K562 (cell line): ENCODE results near the gene GUCA1A. TPM values are rescaled to one million over a fixed set of nuclear protein-coding genes. Genes with fewer than 3 reads are reported as not detected.
A peak's percentile ranks its signal among the peaks of the same experiment; 100 is the strongest.

Experiments
- ATAC-seq: fragments of 200-7000 bp; cut with Tn5 transposase; 3 replicates; pipeline ENCODE4 v1.9.1; 2020; ENCODE audit warnings: moderate library complexity
- BruUV-seq: library from RNA; stranded (reverse); fragments of 400-500 nt; replicated peaks from 2 replicates; lab custom pipeline; 2021; lab: Mats Ljungman, UMichigan
- CTCF ChIA-PET: fragments of 300-600 bp; formaldehyde crosslinking; extraction: SDS; loops from one replicate; lab custom pipeline; 2021; ENCODE audit warnings: low intra/inter-chr PET ratio; lab: Yijun Ruan, JAX
- POLR2A ChIA-PET: fragments of 300-600, 350-650 bp; sonication (Branson Sonifier 250); formaldehyde crosslinking; extraction: SDS; loops from one replicate; lab custom pipeline; 2021; ENCODE audit warnings: antibody characterized with exemption, inconsistent platforms; lab: Yijun Ruan, JAX
- DNase-seq, 4 experiments: peaks; one replicate each; pipeline versions ENCODE4 v3.0.0 to v3.0.0-alpha.2; 2011 to 2018; ENCODE audit warnings: low spot score in 3 of 4, mixed read lengths in 3 of 4; ENCODE audit errors: extremely low read depth in 1 of 4
- FAIRE-seq: peaks from 2 replicates; lab custom pipeline; 2011; peaks lifted over from hg19 to GRCh38; lab: Jason Lieb, UNC
- H2AFZ ChIP-seq: 2 replicates; pipeline ENCODE4 v1.6.0; 2011; ENCODE audit warnings: low read depth, low read length, control low read depth, inconsistent platforms
- H3K27ac ChIP-seq: fragments of 200-600 bp; 3 replicates; pipeline ENCODE4 v1.8.0; 2011; ENCODE audit warnings: low read depth, mild to moderate bottlenecking, control low read depth, inconsistent platforms, low read length, moderate library complexity, mixed read lengths; ENCODE audit errors: extremely low read depth
- H3K27me3 ChIP-seq, 2 experiments: fragments of 300-600 bp in 1 of 2; 2 replicates in 1 of 2; 3 replicates in 1 of 2; pipeline versions ENCODE4 v1.6.0 to v1.8.0; 2011; ENCODE audit warnings: inconsistent platforms in 2 of 2, low read length in 2 of 2, mild to moderate bottlenecking in 1 of 2, mixed read lengths in 1 of 2, moderate library complexity in 1 of 2; ENCODE audit not compliant: control insufficient read depth in 2 of 2, insufficient read depth in 2 of 2
- H3K36me3 ChIP-seq: fragments of 300-600 bp; 3 replicates; pipeline ENCODE4 v1.8.0; 2011; ENCODE audit warnings: mild to moderate bottlenecking, low read length, inconsistent platforms; ENCODE audit not compliant: control insufficient read depth, insufficient read depth
- H3K4me1 ChIP-seq, 2 experiments: fragments of 200-600 bp in 1 of 2; replicated peaks in 1 of 2; 2 replicates in 1 of 2; 3 replicates in 1 of 2; pipeline versions ENCODE4 v1.5.1 to v1.8.0; 2011; ENCODE audit warnings: inconsistent platforms in 2 of 2, low read length in 2 of 2, mild to moderate bottlenecking in 1 of 2, mixed read lengths in 1 of 2, moderate library complexity in 1 of 2; ENCODE audit not compliant: control insufficient read depth in 2 of 2, insufficient read depth in 2 of 2
- H3K4me2 ChIP-seq: 2 replicates; pipeline ENCODE4 v1.6.1; 2011; ENCODE audit warnings: low read length, control low read depth, inconsistent platforms, mixed read lengths; ENCODE audit not compliant: insufficient read depth
- H3K4me3 ChIP-seq: fragments of 200-600 bp; sonication (generic), shearing (Covaris generic); 2 replicates; pipeline ENCODE4 v1.5.1; 2016; ENCODE audit warnings: control low read depth, inconsistent platforms
- H3K79me2 ChIP-seq: fragments of 200-600 bp; 3 replicates; pipeline ENCODE4 v1.8.0; 2011; ENCODE audit warnings: low read length, inconsistent platforms; ENCODE audit not compliant: control insufficient read depth, insufficient read depth
- H3K9ac ChIP-seq, 2 experiments: 2 replicates each; pipeline versions ENCODE4 v1.6.0 to v1.6.1; 2011; ENCODE audit warnings: low read depth in 2 of 2, low read length in 2 of 2, control low read depth in 1 of 2, inconsistent platforms in 1 of 2, mild to moderate bottlenecking in 1 of 2, mixed read lengths in 1 of 2; ENCODE audit not compliant: insufficient read depth in 1 of 2
- H3K9me1 ChIP-seq: one replicate; pipeline ENCODE4 v1.6.0; 2011; ENCODE audit warnings: inconsistent platforms, mild to moderate bottlenecking, low read length, moderate library complexity; ENCODE audit not compliant: control insufficient read depth, insufficient read depth
- H3K9me3 ChIP-seq: replicated peaks from 2 replicates; pipeline ENCODE4 v1.5.1; 2011; ENCODE audit warnings: low read depth, low read length, inconsistent platforms; ENCODE audit not compliant: control insufficient read depth, insufficient read depth
- H4K20me1 ChIP-seq: replicated peaks from 2 replicates; pipeline ENCODE4 v1.6.1; 2011; ENCODE audit warnings: low read length, inconsistent platforms, mixed read lengths; ENCODE audit not compliant: control insufficient read depth, insufficient read depth
- CBFA2T3 ChIP-seq: fragments of 450-650 bp; IDR thresholded peaks from 2 replicates; pipeline ENCODE4 v1.6.1; 2017
- CREM ChIP-seq: IDR thresholded peaks from 2 replicates; pipeline ENCODE4 v1.6.1; 2014; ENCODE audit warnings: antibody characterized with exemption, low read depth
- KLF16 ChIP-seq: IDR thresholded peaks from 2 replicates; pipeline ENCODE4 v1.6.1; 2016; ENCODE audit warnings: antibody characterized with exemption
- TAF15 ChIP-seq: fragments of 200-400 bp; formaldehyde crosslinking; IDR thresholded peaks from 2 replicates; pipeline ENCODE4 v1.6.1; 2017; ENCODE audit warnings: mild to moderate bottlenecking, low read depth, low read length, moderate library complexity
- ZBTB1 ChIP-seq: sonication (generic); formaldehyde crosslinking; IDR thresholded peaks from 2 replicates; pipeline ENCODE4 v1.8.1; 2023; ENCODE audit warnings: missing genetic modification reagents, low read depth, mild to moderate bottlenecking, borderline replicate concordance
- ZNF444 ChIP-seq: fragments of 250-450 bp; sonication (Bioruptor Pico); IDR thresholded peaks from 2 replicates; pipeline ENCODE4 v1.4.0; 2020; ENCODE audit warnings: mild to moderate bottlenecking, moderate library complexity
- WGBS: fragments of 100-300 bp; shearing (Covaris generic); methylation state at CpG from one replicate; pipeline ENCODE4 v1.1.6; 2016; ENCODE audit warnings: low coverage, mixed read lengths; ENCODE audit not compliant: insufficient coverage; ENCODE audit errors: missing lambda C conversion rate; 5-methylcytosine and 5-hydroxymethylcytosine counted together
- in situ Hi-C: fragments of 300-500 bp; cut with MboI; formaldehyde crosslinking; loops from 4 replicates; pipeline ENCODE4 v1.15.0; 2018; ENCODE audit warnings: inconsistent platforms, mixed read lengths
- intact Hi-C: fragments of 100-400 bp; cut with micrococcal nuclease; formaldehyde crosslinking; loops from 2 replicates; pipeline ENCODE4 v1.14.2; 2022
- polyA plus RNA-seq, 8 experiments: library from polyadenylated mRNA; depleted of rRNA in 4 of 8; stranded (reverse) in 5 of 8; unstranded in 3 of 8; fragments of >200 nt; fragmentation: Nextera tagmentation in 2 of 8; fragmentation: Illumina TruSeq in 1 of 8; extraction: Ambion mirVana in 2 of 8; extraction: Trizol in 1 of 8; gene quantifications; 2 replicates each; pipeline versions ENCODE4 v1.2.1 to v1.2.3, GENCODE V29; 2011 to 2014; ENCODE audit warnings: inconsistent platforms in 1 of 8, missing spikeins in 1 of 8
- total RNA-seq, 7 experiments: library from RNA; depleted of rRNA in 6 of 7; stranded (reverse); fragments of >200 nt in 6 of 7; fragmentation: Illumina TruSeq in 2 of 7; extraction: Trizol in 2 of 7; gene quantifications; 2 replicates each; pipeline versions ENCODE4 v1.2.1 to v1.2.3, GENCODE V29; 2011 to 2021; ENCODE audit warnings: low replicate concordance in 1 of 7
- TF ChIP-seq, protein P1 (sequence below): sonication (generic); formaldehyde crosslinking; IDR thresholded peaks from 2 replicates; pipeline ENCODE4 v1.8.1; 2023; ENCODE audit warnings: mild to moderate bottlenecking, missing genetic modification reagents
- TF ChIP-seq, protein P2 (sequence below): fragments of 150-350 bp; conservative IDR thresholded peaks from 2 replicates; pipeline ENCODE4 v1.6.1; 2014; ENCODE audit warnings: low read length
- TF ChIP-seq, protein P3 (sequence below), 2 experiments: IDR thresholded peaks; 2 replicates each; pipeline ENCODE4 v1.6.1; 2011; ENCODE audit warnings: borderline replicate concordance in 1 of 2, control low read depth in 1 of 2, low read depth in 1 of 2, low read length in 1 of 2, mild to moderate bottlenecking in 1 of 2, mixed read lengths in 1 of 2, moderate library complexity in 1 of 2; ENCODE audit not compliant: insufficient read depth in 1 of 2, insufficient read length in 1 of 2, poor library complexity in 1 of 2, severe bottlenecking in 1 of 2; ENCODE audit errors: extremely low read depth in 1 of 2
- TF ChIP-seq, protein P4 (sequence below), 2 experiments: fragments of 200-800 bp in 1 of 2; sonication (Bioruptor generic) in 1 of 2; sonication (generic) in 1 of 2; formaldehyde crosslinking in 1 of 2; IDR thresholded peaks in 1 of 2; conservative IDR thresholded peaks in 1 of 2; 2 replicates each; pipeline versions ENCODE4 v1.5.0 to v1.6.1; 2016 to 2020; ENCODE audit warnings: missing compliant biosample characterization in 1 of 2, missing genetic modification characterization in 1 of 2, missing genetic modification reagents in 1 of 2
- TF ChIP-seq, protein P5 (sequence below): fragments of 450-650 bp; formaldehyde crosslinking; IDR thresholded peaks from 2 replicates; pipeline ENCODE4 v1.4.0; 2020; ENCODE audit warnings: mild to moderate bottlenecking
- TF ChIP-seq, protein P6 (sequence below): fragments of 450-650 bp; formaldehyde crosslinking; IDR thresholded peaks from 2 replicates; pipeline ENCODE4 v1.4.0; 2022; ENCODE audit warnings: missing genetic modification characterization

Gene GUCA1A
- total and polyA plus RNA-seq, 9 of the 15 experiments (the other 6 are each of a cell fraction or from before 2014, with no cell fraction given) = not detected

DNA sequence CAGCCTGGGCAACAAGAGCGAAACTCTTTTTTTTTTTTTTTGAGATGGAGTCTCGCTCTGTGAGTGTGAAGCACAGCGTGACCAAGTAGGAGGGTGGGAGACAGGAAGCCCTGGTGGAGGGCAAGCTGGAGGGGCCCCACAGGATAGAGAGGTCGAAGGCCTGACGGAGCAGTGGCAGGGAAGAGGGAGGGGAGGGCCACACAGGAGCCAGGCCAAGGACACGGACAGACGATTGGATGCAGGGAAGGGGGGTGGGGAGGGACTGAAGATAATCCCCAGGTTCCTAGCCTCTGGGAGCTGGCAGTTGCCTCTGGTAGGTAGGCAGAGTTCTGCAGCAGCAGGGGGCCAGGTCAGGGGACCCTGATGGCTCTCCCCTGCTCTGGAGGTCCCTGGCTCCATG lies 10.8 kb upstream of the GUCA1A start:
- no peak overlapping the region for H3K4me2 ChIP-seq
- H3K36me3 ChIP-seq = no peaks in the 10 kb centered on the region
- H3K9me3 ChIP-seq = no peaks in the 10 kb centered on the region
- peaks cover 10 to 56% of the 10 kb centered on the region in 2 experiments; a peak in 3 of 5 replicates for H3K27me3 ChIP-seq
- DNase-seq (no peak), FAIRE-seq (no peak), ATAC-seq (no peak)
- WGBS = 15% methylated on average over 5 of the region's 7 CpGs
- H3K79me2 ChIP-seq = no peaks in the 10 kb centered on the region
- in situ Hi-C loops = loop anchor here (5.0 kb wide), 1 partner anchor 85 kb away; no protein-coding TSS in a partner anchor
- no peaks in the 10 kb centered on the region for H3K9me1 ChIP-seq
- H3K27ac ChIP-seq = no peak overlapping the region
- intact Hi-C loops = no loop called here
- no peak overlapping the region for H3K4me3 ChIP-seq
- BruUV-seq = no TSS peak
- POLR2A ChIA-PET = interaction anchor here (0.6 kb wide), 1 partner anchor 117 kb away, joined by 3 read pairs; no protein-coding TSS in a partner anchor
- no peak overlapping the region for H2AFZ ChIP-seq
- H3K9ac ChIP-seq = peak overlapping the region in 1 of 2 experiments; percentile 17; a peak in 1 of 4 replicates
- H4K20me1 ChIP-seq = no peaks in the 10 kb centered on the region
- H3K4me1 ChIP-seq = peaks cover 4 to 6% of the 10 kb centered on the region in 2 experiments; a peak in 1 of 5 replicates
- CTCF ChIA-PET = interaction anchor here (0.7 kb wide), 1 partner anchor 90 kb away, joined by 3 read pairs; no protein-coding TSS in a partner anchor
- TF ChIP-seq ZBTB1 = no peak
- TF ChIP-seq, protein P1, sequence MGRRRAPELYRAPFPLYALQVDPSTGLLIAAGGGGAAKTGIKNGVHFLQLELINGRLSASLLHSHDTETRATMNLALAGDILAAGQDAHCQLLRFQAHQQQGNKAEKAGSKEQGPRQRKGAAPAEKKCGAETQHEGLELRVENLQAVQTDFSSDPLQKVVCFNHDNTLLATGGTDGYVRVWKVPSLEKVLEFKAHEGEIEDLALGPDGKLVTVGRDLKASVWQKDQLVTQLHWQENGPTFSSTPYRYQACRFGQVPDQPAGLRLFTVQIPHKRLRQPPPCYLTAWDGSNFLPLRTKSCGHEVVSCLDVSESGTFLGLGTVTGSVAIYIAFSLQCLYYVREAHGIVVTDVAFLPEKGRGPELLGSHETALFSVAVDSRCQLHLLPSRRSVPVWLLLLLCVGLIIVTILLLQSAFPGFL (CRISPR knock-in tag) = no peak
- TF ChIP-seq, protein P2, sequence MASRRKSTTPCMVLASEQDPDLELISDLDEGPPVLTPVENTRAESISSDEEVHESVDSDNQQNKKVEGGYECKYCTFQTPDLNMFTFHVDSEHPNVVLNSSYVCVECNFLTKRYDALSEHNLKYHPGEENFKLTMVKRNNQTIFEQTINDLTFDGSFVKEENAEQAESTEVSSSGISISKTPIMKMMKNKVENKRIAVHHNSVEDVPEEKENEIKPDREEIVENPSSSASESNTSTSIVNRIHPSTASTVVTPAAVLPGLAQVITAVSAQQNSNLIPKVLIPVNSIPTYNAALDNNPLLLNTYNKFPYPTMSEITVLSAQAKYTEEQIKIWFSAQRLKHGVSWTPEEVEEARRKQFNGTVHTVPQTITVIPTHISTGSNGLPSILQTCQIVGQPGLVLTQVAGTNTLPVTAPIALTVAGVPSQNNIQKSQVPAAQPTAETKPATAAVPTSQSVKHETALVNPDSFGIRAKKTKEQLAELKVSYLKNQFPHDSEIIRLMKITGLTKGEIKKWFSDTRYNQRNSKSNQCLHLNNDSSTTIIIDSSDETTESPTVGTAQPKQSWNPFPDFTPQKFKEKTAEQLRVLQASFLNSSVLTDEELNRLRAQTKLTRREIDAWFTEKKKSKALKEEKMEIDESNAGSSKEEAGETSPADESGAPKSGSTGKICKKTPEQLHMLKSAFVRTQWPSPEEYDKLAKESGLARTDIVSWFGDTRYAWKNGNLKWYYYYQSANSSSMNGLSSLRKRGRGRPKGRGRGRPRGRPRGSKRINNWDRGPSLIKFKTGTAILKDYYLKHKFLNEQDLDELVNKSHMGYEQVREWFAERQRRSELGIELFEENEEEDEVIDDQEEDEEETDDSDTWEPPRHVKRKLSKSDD = no peak
- TF ChIP-seq, protein P3, sequence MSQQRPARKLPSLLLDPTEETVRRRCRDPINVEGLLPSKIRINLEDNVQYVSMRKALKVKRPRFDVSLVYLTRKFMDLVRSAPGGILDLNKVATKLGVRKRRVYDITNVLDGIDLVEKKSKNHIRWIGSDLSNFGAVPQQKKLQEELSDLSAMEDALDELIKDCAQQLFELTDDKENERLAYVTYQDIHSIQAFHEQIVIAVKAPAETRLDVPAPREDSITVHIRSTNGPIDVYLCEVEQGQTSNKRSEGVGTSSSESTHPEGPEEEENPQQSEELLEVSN (IDR thresholded peaks at IDR 0.05; ENCODE audit: borderline replicate concordance in 1 of 2, extremely low read depth in 1 of 2, insufficient read depth in 1 of 2, insufficient read length in 1 of 2, low read depth in 1 of 2, low read length in 1 of 2, poor library complexity in 1 of 2, severe bottlenecking in 1 of 2) = no peak
- TF ChIP-seq CBFA2T3 = no peak
- TF ChIP-seq, protein P4, sequence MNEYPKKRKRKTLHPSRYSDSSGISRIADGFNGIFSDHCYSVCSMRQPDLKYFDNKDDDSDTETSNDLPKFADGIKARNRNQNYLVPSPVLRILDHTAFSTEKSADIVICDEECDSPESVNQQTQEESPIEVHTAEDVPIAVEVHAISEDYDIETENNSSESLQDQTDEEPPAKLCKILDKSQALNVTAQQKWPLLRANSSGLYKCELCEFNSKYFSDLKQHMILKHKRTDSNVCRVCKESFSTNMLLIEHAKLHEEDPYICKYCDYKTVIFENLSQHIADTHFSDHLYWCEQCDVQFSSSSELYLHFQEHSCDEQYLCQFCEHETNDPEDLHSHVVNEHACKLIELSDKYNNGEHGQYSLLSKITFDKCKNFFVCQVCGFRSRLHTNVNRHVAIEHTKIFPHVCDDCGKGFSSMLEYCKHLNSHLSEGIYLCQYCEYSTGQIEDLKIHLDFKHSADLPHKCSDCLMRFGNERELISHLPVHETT (CRISPR knock-in tag; conservative IDR thresholded peaks at IDR 0.05 in 1 of 2, IDR thresholded peaks at IDR 0.05 in 1 of 2) = no peak
- no peak for TF ChIP-seq TAF15
- TF ChIP-seq, protein P5, sequence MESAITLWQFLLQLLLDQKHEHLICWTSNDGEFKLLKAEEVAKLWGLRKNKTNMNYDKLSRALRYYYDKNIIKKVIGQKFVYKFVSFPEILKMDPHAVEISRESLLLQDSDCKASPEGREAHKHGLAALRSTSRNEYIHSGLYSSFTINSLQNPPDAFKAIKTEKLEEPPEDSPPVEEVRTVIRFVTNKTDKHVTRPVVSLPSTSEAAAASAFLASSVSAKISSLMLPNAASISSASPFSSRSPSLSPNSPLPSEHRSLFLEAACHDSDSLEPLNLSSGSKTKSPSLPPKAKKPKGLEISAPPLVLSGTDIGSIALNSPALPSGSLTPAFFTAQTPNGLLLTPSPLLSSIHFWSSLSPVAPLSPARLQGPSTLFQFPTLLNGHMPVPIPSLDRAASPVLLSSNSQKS (CRISPR knock-in tag) = no peak
- no peak for TF ChIP-seq CREM
- TF ChIP-seq, protein P6, sequence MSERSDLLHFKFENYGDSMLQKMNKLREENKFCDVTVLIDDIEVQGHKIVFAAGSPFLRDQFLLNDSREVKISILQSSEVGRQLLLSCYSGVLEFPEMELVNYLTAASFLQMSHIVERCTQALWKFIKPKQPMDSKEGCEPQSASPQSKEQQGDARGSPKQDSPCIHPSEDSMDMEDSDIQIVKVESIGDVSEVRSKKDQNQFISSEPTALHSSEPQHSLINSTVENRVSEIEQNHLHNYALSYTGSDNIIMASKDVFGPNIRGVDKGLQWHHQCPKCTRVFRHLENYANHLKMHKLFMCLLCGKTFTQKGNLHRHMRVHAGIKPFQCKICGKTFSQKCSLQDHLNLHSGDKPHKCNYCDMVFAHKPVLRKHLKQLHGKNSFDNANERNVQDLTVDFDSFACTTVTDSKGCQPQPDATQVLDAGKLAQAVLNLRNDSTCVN = no peak
- TF ChIP-seq KLF16 = no peak
- no peak for TF ChIP-seq ZNF444 (CRISPR knock-in tag)
